ENCODE data around the gene GPHA2.

- no peak for TF ChIP-seq CTCF (IDR thresholded peaks at IDR 0.05; ENCODE audit: insufficient read depth, low read length, poor library complexity, severe bottlenecking)
- no peak for TF ChIP-seq EZH2phosphoT487 (conservative IDR thresholded peaks at IDR 0.05; ENCODE audit: low read length)
These were observed 27.5 kb upstream of the GPHA2 start for GRCh38 chr11:64963072-64963631.

Measured in SU-DHL-6 (cell line).